Gastrocnemius medialis (tissue), 4 donors: Measurements from ENCODE around the gene TM2D3. TPM values are rescaled to one million over a fixed set of nuclear protein-coding genes. Genes with fewer than 3 reads are reported as not detected.
"Not testable (repeated sequence)": the region's sequence is repeated elsewhere in the genome, so short reads cannot be mapped to it uniquely, and the experiment has no call there.

Source experiments
- ATAC-seq, 2 donors: fragments of 150-250 bp; one replicate each; pipeline ENCODE4 v1.9.1; 2016
- DNase-seq, 2 donors: peaks; one replicate each; pipeline ENCODE4 v3.0.0-alpha.2; 2019
- H3K27ac ChIP-seq, 4 donors: fragments of 200-600 bp; sonication (generic); 1 replicate in 1 of 4; 2 replicates in 3 of 4; pipeline ENCODE4 v1.5.1; 2016 to 2018; ENCODE audit warnings: mild to moderate bottlenecking in 2 of 4, moderate library complexity in 1 of 4
- H3K27me3 ChIP-seq, 3 donors: fragments of 200-600 bp; sonication (generic) in 2 of 3; 1 replicate in 1 of 3; 2 replicates in 2 of 3; pipeline versions ENCODE4 v1.5.1 to v1.6.0; 2016 to 2019; ENCODE audit warnings: mild to moderate bottlenecking in 1 of 3, moderate library complexity in 1 of 3
- H3K36me3 ChIP-seq, 2 donors: fragments of 200-600 bp; sonication (generic) in 1 of 2; one replicate each; pipeline ENCODE4 v1.5.1; 2017 to 2018
- H3K4me1 ChIP-seq, 2 donors: fragments of 200-600 bp; sonication (generic) in 1 of 2; one replicate each; pipeline ENCODE4 v1.5.1; 2016 to 2017; ENCODE audit warnings: mild to moderate bottlenecking in 2 of 2
- H3K4me3 ChIP-seq, 4 donors: fragments of 200-600 bp; sonication (generic) in 3 of 4; 1 replicate in 1 of 4; 2 replicates in 3 of 4; pipeline ENCODE4 v1.5.1; 2016 to 2019; ENCODE audit warnings: mild to moderate bottlenecking in 2 of 4
- H3K9me3 ChIP-seq, 3 donors: fragments of 200-600 bp; sonication (generic) in 2 of 3; 1 replicate in 1 of 3; 2 replicates in 2 of 3; pipeline ENCODE4 v1.5.1; 2016 to 2019
- POLR2A ChIP-seq, 2 donors: fragments of 450-650 bp; IDR thresholded peaks; one replicate each; pipeline ENCODE4 v1.6.1; 2017; ENCODE audit warnings: antibody characterized with exemption in 2 of 2, mild to moderate bottlenecking in 2 of 2, moderate library complexity in 2 of 2
- in situ Hi-C, 4 donors: fragments of 200-750 bp; cut with MboI; loops; one replicate each; pipeline versions ENCODE4 v1.15.0 to v1.8.0; 2017; ENCODE audit warnings: low sequenced_read_pairs in 4 of 4
- intact Hi-C: fragments of 100-400 bp; cut with DNase I; formaldehyde crosslinking; loops from one replicate; pipeline ENCODE4 v1.15.1; 2023; ENCODE audit warnings: low total_unique reads
- total RNA-seq, 4 donors: library from RNA; depleted of rRNA; stranded (reverse); fragments of >200 nt; gene quantifications; one replicate each; pipeline versions ENCODE4 v1.1.0 to v1.2.3, GENCODE V29; 2016
- TF ChIP-seq, protein P1 (sequence below), 5 experiments: fragments of 450-650 bp in 3 of 5; fragments of 200-600 bp in 2 of 5; sonication (generic) in 2 of 5; IDR thresholded peaks in 4 of 5; conservative IDR thresholded peaks in 1 of 5; 1 replicate in 4 of 5; 2 replicates in 1 of 5; pipeline ENCODE4 v1.5.1; 2016 to 2019; ENCODE audit warnings: antibody characterized with exemption in 5 of 5, mild to moderate bottlenecking in 3 of 5, moderate library complexity in 3 of 5

The TM2D3 gene
- total RNA-seq, 4 donors from 2014 or later = 41.5 to 101 (median 51.9) TPM

DNA sequence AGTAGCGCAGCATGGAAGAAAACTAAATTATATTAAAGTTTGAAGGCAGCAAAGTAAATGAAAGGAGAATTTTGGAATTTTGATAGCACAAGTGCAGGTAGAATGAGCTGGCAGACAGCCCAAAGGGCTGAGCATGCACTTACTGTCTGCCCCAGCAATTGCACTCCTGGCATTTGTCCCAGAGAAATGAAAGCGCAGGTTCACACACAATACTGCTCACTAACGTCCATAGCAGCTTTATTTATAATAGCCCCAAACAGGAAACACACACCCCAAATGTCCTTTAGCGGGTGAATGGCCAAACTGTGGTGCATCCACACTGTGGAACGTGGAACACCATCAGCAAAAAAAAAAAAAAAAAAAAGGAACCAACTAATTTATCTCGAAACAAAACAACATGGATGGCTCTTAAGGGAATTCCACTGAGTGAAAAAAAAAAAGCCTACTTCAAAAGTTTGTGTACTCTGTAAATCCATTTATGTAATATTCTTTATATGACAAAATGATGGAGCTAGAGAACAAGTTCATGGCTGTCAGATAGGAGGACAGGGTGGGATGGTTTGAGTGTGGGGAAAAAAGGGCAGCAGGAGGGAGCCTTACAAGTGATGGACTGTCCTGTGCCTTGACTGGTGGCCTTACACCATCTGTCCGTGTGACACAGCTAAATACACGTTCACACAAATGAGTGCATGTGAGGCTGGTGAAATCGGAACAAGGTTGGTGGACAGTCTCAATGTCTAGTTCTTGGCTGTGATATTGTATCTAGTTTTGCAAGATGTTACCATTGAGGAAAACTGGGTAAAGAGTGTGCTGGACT lies 6.0 kb upstream of the TM2D3 start:
- H3K36me3 ChIP-seq = peaks cover 0 to 19% of the 10 kb centered on the region in 2 donors
- no peak overlapping the region for H3K4me3 ChIP-seq
- peak overlapping the region in 2 of 4 donors; percentile 5 to 41 for H3K27ac ChIP-seq
- DNase-seq (no peak), ATAC-seq (peak in 1 of 2 donors; percentile 10)
- H3K4me1 ChIP-seq = peaks cover under 1 to 4% of the 10 kb centered on the region in 2 donors
- no peaks in the 10 kb centered on the region for H3K9me3 ChIP-seq
- peak in 1 of 2 donors; percentile 24 for TF ChIP-seq POLR2A (IDR thresholded peaks at IDR 0.05)
- TF ChIP-seq, protein P1, sequence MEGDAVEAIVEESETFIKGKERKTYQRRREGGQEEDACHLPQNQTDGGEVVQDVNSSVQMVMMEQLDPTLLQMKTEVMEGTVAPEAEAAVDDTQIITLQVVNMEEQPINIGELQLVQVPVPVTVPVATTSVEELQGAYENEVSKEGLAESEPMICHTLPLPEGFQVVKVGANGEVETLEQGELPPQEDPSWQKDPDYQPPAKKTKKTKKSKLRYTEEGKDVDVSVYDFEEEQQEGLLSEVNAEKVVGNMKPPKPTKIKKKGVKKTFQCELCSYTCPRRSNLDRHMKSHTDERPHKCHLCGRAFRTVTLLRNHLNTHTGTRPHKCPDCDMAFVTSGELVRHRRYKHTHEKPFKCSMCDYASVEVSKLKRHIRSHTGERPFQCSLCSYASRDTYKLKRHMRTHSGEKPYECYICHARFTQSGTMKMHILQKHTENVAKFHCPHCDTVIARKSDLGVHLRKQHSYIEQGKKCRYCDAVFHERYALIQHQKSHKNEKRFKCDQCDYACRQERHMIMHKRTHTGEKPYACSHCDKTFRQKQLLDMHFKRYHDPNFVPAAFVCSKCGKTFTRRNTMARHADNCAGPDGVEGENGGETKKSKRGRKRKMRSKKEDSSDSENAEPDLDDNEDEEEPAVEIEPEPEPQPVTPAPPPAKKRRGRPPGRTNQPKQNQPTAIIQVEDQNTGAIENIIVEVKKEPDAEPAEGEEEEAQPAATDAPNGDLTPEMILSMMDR (IDR thresholded peaks at IDR 0.05 in 4 of 5, conservative IDR thresholded peaks at IDR 0.05 in 1 of 5) = no peak
- no peaks in the 10 kb centered on the region for H3K27me3 ChIP-seq
- intact Hi-C loops = no loop called here
- in situ Hi-C loops = no loop called here

DNA sequence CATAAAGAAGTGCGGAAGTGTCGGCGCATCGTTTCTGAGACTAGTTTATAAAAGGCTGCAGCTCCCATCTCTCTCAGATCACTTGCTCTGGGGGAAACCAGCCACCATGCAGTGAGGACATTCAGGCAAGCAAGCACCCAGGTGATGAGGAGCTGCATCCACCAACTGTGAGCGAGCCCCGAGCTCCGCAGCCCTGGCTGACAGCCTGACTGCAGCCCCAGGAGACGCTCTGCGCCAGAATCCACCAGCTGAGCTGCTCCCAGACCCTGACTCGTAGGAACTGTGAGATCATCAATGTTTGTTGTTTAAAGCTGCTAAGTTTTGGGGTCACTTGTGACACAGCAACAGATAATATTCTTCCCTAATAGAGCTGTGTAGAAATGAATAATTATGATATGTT lies 5.0 kb upstream of the TM2D3 start:
- in situ Hi-C loops (no loop called here), intact Hi-C loops (no loop called here)
- Histone ChIP-seq H3K9me3 (no peaks in the 10 kb centered on the region), H3K27me3 (no peaks in the 10 kb centered on the region), H3K4me3 (no peak overlapping the region), H3K4me1 (peaks cover 3 to 9% of the 10 kb centered on the region in 2 donors), H3K27ac (no peak overlapping the region), H3K36me3 (peaks cover 0 to 19% of the 10 kb centered on the region in 2 donors)
- TF ChIP-seq, protein P1 (IDR thresholded peaks at IDR 0.05 in 4 of 5, conservative IDR thresholded peaks at IDR 0.05 in 1 of 5) = no peak
- no peak for TF ChIP-seq POLR2A (IDR thresholded peaks at IDR 0.05)
- DNase-seq (no peak), ATAC-seq (no peak)

DNA sequence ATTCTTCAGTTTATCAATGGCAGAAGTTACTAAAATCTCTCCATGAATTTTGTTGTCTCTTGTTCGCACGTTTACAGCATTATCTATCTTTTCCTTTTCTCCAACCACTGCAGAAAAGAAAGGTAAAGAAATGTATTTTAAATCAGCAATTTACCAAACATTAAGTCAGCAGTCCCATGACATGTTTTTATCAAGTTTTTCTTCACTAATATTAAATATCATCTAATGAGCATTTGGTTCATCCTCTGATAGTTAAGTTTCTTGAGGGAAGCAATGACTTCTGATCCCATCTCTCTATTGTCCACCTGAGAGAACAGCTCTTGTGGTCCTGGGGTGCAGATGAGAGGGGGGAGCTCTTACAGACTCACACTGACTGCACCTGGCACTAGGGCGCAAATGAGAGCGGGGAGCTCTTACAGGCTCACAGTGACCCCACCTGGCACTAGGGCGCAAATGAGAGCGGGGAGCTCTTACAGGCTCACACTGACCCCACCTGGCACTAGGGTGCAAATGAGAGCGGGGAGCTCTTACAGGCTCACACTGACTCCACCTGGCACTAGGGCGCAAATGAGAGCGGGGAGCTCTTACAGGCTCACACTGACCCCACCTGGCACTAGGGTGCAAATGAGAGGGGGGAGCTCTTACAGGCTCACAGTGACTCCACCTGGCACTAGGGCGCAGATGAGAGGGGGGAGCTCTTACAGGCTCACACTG lies 2.6 kb upstream of the TM2D3 start:
- not testable (repeated sequence) for H3K9me3 ChIP-seq, DNase-seq, H3K27ac ChIP-seq, H3K4me3 ChIP-seq, ATAC-seq, H3K27me3 ChIP-seq
- Histone ChIP-seq H3K36me3 (peaks cover 0 to 13% of the 10 kb centered on the region in 2 donors), H3K4me1 (peaks cover 19 to 25% of the 10 kb centered on the region in 2 donors)
- intact Hi-C loops (loop anchor here (5.0 kb wide), 3 partner anchors 42 to 152 kb away; partner anchors contain the start of gene TARS3), in situ Hi-C loops (loop anchor here in 1 of 4 donors (5.0 kb wide), 1 partner anchor 362 kb away; no protein-coding TSS in a partner anchor)

DNA sequence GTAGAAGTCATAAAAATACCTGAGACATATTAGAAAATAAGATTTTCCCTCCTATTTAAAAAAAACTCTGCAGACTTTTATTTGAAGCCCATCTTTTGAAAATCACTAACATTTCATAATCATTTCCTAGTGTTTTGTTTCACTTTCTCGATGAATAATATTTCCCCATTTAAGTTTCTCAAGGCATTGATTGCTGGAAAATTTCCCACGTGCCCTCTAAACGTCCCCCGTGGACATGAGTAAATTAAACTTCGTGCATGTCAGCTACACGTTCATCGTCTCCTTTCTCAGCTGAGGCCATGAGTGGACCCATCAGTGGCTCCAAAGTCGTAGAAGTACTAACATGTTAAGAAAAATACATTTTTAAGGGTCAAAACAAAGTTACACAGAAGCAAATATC lies 2.0 kb upstream of the TM2D3 start:
- DNase-seq (no peak), ATAC-seq (no peak)
- Histone ChIP-seq H3K9me3 (no peaks in the 10 kb centered on the region), H3K36me3 (peaks cover 0 to 19% of the 10 kb centered on the region in 2 donors), H3K4me3 (no peak overlapping the region), H3K27ac (no peak overlapping the region), H3K4me1 (peaks cover 22 to 31% of the 10 kb centered on the region in 2 donors), H3K27me3 (no peaks in the 10 kb centered on the region)
- TF ChIP-seq POLR2A (IDR thresholded peaks at IDR 0.05) = no peak
- TF ChIP-seq, protein P1 (IDR thresholded peaks at IDR 0.05 in 4 of 5, conservative IDR thresholded peaks at IDR 0.05 in 1 of 5) = no peak
- in situ Hi-C loops (loop anchor here in 1 of 4 donors (5.0 kb wide), 1 partner anchor 362 kb away; no protein-coding TSS in a partner anchor), intact Hi-C loops (loop anchor here (5.0 kb wide), 3 partner anchors 42 to 152 kb away; partner anchors contain the start of gene TARS3)
